Dermis blood vessel endothelial cell (primary cell): Measurements from ENCODE around the gene KCNS3. TPM values are rescaled to one million over a fixed set of nuclear protein-coding genes. Genes with fewer than 3 reads are reported as not detected.

Experiments used
- DNase-seq: peaks from one replicate; pipeline ENCODE4 v3.0.0; 2010
- total RNA-seq: library from RNA; depleted of rRNA; stranded (reverse); fragments of >200 nt; gene quantifications from 2 replicates; pipeline ENCODE4 v1.2.3, GENCODE V29; 2014

The KCNS3 gene, protein sequence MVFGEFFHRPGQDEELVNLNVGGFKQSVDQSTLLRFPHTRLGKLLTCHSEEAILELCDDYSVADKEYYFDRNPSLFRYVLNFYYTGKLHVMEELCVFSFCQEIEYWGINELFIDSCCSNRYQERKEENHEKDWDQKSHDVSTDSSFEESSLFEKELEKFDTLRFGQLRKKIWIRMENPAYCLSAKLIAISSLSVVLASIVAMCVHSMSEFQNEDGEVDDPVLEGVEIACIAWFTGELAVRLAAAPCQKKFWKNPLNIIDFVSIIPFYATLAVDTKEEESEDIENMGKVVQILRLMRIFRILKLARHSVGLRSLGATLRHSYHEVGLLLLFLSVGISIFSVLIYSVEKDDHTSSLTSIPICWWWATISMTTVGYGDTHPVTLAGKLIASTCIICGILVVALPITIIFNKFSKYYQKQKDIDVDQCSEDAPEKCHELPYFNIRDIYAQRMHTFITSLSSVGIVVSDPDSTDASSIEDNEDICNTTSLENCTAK
- 1.3 and 1.5 TPM in 2 replicates for total RNA-seq

DNA sequence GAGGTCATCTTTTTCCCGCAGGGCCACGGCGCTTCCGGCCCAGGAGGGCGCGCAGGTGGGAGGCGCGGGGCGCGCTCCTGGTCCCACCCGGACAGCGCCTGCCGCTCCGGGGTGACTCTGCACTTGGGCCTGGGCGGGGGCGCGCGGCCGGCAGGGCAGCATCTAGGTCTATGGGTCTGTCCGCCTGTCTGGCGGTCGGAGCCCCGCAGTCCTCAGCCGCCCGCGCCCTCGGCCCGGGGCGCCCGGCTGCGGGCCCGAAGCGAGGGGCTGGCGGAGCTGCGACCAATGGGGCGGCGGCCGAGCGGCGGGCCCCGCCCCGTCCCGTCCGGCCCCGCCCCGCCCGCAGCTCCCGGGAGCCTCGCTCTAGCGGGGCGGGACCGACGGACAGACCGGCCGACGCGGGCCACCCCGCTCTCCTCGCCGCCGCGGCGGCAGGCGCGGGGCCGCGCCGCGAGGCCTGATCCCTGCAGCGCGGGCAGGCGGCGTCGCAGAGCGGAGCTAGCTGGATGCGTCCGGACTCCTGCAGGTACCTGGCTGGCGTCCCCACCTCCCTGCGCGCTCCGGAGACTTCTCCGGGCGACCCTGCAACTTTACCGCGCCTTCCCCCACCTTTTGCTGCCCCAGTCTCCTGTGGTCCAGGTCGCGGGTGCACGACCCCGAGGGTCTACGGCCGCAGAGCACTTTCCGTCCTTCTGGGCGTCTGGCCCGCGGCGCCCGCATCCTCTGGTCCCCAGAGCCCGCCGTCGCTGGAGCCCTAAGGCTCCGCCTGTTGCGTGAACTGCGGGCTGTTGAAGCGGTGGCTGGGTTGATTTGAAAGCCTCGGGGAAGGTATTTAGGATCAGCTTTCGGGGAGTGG, at the start of gene KCNS3:
Gene KCNS3, plus strand, starts transcription at position 387 of the 856 bp plus-strand sequence. CDS start 52,342 bp downstream, outside the sequence.
- peak; percentile 21 for DNase-seq

DNA sequence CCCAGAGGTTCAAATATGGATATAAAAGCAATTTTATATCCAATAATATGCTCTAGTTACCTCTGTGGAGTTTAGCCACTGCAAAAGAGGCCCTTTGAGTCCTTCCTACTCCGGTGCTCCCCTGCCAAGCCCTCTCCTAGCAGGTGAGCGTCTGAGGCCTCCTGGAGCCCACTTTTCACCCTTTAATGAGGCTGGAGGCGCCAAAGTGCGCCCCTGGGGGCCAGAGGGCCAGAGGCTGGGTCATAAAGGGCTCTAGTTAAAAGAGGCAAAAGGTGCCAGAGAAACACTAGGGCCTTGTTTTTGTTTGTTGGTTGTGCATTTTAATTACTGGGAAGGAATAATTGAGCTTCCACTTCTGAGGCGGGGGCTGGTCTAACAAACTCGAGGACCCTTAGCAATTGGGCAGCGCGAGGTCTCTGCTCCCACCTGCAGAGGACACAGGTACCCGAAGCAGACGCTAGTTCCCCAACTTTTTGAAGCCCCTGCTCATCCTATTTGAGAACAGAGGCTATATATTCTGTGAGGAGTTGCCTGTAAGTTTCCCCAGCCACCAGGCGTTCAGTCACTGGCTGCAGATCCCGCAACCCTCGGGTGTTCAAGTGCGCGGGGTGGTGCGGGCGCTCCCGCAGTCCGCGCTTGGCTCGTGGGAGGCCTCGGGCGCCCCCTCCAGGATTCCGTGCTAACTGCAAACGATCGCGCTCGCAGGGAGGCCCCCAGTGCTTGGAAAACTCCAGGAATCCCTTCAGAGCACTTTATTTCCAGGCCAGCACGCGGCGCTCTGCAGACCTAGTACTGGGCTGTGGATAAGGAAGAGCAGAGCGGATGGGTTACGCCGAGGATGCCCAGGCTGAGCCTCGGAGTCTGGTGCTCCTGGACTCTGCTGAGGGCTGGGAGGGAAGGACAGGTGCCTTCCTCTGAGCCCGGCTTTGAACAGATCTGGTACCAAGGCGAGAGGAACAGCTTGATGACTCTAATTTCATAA, 48.1 kb upstream of the KCNS3 start:
- peak; percentile 91 for DNase-seq

DNA sequence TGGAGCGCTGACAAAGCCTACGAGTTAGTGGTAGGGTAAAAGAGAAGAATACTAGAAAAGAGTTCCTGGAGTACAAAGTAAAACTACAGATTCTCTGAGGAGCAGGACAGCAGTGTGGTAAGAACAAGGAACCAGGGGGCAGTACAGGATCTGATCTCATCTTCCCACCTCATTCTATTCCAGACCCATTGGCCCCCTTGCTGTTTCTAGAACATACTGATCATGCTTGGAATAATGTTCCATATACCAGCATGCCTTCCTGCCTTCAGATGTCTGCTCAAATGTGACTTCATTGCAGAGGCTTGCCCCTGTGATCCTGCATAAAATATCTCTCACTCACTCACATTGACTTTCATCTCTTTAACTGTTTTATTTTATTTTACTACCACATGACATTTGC, 43.0 kb upstream of the KCNS3 start:
- no peak for DNase-seq

DNA sequence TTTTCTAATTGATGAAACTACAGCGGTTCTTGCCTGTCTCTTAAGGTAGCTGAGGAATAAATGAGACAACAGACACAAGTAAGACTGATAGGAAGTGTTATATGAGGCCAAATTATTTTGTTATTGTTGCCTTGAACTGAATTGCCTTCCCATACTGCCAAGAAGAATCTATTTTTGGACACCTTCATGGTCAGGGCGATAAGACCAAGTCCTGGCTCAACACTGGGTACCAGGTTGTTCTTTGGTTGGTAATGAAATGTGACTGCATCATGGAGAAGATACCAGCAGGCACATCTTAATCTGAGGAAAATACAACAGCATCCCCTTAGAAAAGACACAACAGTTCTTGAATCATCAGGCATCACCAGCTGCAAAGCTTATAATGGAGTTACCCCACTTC, 38.5 kb upstream of the KCNS3 start:
- DNase-seq: no peak

DNA sequence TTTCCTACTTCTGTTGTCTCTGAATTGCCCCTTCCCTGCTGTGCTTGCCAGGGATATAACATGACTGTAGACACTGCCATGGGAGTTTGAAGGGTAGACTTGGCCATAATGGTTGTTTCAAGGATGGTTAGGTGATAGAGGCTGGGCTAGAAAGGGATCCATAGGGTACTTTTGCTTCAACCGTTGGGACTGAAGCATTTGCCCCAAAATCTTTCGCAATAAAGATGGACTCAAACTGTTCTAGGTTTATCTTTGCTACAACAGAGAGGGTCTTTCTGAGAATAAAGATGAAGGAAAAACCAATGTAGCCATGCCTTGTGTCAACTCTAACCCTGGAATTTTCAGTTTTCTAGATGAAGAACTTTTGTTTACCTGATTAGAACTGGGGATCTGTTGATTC, 35.0 kb upstream of the KCNS3 start:
- DNase-seq: no peak

DNA sequence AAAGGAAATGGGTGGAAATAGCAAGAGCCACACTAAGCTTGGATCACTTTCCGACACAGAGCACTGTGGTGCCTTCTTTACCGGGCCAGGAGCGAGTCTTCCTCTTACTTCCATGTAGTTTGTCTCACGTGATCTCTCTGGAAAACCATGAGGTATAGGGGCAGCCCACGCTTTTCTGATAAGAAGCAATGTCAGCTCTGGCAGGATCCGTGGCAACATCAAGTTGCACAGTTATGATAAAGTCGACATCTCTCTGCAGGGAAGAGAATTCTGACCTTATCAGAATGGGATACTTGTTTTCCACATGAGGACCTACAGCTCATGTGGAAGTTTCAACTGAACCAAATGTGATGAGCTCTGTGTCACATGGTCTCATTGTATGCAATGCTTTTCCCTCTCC, 32.7 kb upstream of the KCNS3 start:
- DNase-seq: no peak

DNA sequence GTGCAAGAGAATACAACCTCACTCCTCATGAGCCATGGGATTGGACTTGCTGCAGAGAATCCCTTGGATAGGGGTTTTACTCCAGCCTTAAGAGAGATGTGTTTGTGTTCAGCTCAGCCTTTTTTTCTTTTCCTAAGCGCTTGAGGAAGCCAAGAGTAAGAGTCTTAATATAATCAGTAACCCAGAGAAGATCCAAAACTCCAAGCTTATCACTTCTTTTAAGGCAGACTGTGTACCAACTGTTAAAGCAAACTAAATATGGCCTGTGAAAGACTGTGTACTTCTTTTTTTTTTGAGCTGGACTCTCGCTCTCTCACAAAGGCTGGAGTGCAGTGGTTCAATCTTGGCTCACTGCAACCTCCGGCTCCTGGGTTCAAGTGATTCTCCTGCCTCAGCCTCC, 31.8 kb upstream of the KCNS3 start:
- DNase-seq: no peak

DNA sequence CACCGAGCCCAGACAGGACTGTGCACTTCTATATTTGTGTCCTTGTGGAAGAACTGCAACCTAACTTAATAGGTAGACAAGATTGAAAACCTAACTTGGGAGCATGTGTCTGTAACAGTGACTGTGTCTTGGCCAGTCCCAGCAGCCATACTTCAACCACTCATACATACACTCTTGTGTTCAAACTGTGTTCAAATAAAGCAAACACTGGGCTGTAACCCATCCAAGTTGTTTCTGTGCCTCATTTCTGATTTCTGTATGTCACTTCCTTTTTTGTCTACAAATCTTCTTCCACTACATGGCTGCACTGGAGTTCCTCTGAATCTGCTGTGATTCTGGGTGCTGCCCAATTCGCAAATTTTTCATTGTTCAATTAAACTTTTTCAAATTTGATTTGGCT, 31.2 kb upstream of the KCNS3 start:
- no peak for DNase-seq

DNA sequence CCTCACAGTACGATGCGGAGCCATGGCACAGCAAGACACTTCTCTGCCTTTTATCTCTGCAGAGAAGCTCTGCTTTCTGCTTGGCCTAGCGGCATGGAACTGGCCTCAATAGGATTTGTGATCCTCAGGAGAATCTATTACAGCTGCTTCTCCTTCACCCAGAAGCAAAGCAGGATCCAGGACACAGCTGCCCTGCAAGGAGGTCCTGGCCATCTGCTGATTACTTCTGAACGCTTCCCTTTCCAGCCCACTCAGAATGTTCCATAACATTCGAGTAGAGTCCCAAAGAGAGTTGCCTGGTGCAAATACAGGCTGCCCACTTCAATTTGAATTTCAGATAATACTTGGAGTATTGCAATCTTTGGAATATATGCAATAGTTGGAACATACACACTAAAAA, 29.2 kb upstream of the KCNS3 start:
- DNase-seq: no peak

DNA sequence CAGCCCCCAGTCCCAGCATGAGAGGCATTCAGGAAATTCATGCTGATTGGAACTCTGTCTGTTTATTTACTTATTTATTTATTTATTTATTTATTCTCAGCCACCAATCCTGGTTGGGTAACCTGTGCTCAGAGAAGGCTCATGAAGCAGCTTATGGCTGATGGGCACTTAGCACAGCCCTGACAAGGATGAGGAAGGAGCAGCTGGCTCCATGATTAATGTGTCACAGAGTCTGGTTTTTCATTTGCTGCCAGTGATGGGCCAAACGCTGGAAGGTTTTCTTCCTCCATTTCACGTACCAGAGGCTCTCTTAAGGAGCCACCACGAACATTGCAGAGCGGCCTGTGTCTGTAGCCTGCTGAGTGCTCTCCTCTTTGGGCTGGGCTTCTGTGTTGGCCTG, 28.3 kb upstream of the KCNS3 start:
- no peak for DNase-seq

DNA sequence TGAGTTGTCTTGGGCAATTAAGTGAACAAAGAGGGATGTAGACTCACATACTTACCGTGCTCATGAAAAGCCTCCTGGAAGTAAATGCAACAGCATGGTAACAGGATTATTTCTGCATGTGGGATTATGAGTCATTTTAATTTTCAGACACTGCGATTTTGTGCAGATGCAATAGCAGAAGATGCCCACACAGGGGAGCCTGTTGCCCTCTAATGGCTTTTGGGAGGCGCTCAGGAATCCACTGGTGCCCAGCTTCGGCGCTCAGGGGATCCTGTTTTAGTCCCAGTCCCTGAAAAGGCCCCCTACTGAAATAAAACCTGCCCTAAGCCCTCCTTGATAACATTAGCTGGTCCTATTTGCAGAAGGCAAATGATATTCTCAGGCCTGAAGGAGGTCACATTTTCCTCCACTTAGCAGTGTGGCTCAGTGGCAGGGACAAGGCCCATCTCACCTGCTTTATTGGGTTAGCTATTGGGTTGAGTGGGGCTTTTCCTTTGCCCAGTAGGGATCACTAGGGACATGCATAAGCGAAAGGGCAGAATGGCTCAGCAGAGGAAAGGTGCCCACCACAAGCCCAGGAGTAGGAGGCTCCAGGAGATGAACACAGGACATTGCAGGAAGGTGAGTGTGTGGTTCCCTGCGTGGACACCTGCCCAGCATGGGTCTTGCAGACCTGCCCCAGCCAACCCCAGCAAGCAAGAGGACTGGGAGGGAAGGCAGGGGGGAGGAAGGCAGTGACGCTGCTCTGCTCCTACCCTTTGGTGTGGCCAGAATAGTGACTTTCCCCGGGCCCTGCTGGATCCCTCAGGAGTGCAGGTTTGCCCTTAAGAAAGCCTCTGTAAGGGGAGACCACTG, 26.5 kb upstream of the KCNS3 start:
- peak; percentile 71 for DNase-seq

DNA sequence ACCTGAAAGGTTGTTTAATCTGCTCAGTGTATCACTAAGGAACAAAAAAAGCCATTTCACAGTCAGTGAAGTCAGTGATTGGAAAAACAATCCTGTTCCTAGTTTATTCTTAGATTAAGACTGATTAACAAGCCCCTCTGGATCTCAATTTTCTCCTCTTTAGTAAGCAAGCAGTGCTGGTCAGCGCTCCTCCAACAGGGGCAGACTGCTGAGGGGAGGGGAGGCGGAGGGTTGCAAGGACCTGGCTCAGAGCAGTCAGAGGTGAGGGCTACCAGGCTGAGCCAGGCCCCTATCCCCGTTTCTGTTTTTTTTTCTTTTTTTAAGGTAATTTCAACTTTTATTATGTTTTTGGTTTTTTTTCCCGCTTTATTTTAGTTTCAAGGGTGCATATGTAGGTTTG, 24.7 kb upstream of the KCNS3 start:
- DNase-seq: no peak

DNA sequence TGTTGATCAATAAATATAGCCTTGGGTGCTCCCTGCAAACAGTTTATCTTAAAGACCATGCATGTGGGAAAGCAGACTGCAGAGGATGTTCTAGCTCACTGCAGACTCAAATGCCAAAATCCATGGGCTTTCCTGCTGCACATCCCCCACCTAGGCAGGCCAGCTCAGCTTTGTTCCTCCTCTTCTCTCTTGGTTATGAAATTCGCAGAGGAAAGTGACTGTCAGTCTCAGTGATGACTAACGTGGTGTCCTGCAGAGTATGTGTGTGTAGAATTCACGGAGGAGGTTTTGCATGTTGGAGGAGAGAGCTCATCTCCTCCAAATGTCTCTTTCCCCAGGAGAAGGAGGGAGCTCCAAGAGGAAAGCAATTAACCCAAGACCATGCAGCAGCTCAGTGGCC, 21.4 kb upstream of the KCNS3 start:
- DNase-seq: no peak

DNA sequence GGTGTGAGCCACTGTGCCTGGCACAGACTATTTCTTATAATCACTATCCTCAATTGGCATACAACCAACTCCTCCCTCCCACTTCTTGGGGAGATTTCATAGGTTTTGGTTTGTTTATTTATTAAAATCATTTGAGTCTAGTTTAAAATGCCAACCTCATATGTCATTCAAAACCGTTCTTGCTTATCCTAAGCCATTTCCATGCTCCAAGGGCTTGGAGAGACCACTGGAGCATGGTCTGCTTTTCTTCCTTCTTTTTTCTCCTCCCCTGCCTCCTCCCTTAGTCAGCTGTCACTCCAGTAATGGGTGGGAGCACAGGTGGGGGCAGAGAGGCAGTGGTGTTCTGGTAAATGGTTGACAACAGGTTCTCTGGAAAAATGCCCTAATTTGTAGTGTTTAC, 20.4 kb upstream of the KCNS3 start:
- no peak for DNase-seq

DNA sequence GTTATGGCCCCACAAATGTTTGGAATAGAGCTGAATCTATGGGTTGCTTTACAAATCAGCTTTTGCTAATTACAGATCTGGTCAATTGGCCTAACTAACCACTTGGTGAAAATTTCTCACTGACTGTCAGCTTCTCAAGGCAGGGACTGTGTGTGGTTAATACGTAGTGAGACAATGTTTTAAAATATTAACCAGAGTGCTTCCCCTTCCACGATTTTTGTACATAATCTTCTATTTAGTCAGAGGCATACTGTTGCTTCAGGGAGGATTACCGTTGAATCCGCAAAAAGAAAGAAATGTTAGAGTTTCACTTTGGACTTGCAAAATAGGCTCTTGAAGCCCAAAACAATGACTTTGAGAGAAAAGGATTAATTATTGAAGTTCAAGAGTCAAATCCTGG, 14.9 kb upstream of the KCNS3 start:
- no peak for DNase-seq

DNA sequence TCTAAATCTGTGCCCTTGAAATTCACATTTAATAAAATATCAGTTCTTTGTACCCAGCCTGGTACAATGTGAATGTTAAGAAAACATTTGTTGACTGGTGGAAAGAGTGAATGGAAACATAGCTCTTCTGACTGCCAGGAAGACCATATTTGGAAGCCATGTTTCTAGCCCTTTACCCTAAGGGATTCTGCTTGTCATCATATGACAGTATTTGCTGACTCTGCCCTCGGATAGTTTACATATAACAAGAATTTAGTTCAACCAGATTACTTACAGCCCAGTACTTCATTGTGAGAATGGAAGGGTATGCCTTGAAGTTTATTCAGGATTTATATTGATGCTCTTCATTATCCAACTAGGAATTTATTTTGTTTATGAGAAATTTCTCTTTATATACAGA, 13.8 kb upstream of the KCNS3 start:
- no peak for DNase-seq

DNA sequence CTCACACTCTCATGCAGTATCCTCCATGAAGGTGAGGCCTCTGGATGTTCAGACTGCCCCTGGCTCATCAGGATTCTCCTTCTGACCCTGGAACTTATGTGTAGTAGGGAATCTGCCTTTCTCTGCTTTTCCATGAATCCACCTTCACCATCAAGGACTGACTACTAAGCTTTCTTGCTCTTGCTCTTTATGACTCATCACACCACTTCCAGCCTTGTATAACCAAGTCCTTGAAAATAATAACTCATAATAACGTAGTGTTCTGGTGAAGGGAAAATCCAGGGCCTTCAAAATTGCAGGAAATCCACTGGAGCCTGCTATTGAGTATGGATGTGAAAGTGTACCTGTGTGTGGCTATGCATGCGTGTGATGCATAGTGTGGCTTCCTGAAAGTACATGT, 11.3 kb upstream of the KCNS3 start:
- no peak for DNase-seq

DNA sequence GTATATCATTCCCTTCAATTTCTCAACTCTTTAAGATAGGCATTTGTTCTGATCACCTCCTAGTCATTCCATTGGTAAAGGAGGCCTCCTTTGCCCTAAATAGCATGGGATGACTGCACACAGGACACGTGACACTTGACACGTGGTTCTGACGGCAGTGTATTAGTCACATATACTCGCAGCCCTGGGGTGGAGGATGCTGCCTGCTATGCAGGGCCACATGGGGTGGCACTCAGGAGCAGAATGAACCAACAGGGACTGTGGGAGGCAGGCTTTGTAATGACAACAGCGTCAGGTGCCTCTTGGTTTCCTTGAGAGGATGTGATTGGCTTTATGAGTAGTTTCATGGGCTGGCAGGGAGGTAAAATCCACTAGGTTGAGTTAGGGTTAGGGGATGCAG, 9.3 kb upstream of the KCNS3 start:
- no peak for DNase-seq

DNA sequence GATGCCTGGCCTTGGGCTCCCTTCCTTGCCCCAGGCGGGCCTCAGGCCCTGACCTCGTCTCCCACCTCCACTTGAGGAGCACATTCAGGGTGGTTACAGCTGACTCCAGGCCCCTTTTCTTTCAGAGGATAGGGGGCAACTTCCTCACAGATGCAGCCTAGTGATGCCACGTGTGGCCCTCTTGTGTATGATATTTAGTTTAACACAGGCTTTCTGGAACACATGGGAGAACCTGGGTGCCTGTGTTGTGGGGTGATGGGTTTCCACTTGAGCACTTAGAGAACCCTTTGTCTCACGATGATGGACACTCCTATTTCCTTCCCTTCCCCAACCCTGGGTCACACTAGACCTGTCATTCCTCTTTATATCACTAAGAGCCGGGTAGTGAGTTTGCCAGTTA, 6.8 kb upstream of the KCNS3 start:
- no peak for DNase-seq

DNA sequence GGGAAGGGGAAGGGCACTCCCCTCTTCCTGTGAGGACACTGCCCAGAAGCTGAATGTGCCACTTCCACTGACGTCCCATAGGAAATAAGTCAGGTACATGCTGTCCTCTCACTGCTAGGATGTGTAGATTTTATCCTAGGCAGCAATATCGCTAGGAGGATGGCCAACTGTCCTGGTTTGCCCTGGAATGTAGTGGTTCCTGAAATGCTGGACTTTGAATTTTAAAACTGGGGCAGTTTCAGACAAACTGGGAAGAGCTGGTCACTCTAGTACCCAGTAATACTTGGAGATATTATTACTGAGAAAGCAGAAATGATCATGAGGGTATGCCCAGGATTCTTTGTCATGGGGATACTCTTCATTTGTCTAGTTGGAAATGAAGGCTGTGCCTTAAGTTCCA, 5.4 kb upstream of the KCNS3 start:
- DNase-seq: no peak

DNA sequence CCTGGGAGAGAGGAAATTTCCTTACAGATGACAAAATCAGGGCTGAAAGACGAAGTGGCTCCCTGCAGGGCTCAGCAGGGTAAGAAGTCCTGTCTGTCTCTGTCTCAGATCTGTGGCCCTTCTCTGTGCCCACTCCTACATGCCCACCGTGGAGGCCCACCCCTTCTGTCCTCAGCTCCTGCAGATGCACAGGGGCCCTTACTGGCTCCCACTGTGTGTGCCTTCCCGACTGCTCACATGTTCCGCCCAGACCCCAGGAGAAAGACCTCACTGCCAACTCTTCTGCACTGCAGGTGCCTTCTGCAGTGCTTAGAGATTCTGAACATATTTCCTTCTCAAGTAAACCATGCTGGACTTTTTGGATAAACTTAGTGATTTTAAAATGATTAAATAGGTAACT, 1.9 kb upstream of the KCNS3 start:
- DNase-seq: no peak

DNA sequence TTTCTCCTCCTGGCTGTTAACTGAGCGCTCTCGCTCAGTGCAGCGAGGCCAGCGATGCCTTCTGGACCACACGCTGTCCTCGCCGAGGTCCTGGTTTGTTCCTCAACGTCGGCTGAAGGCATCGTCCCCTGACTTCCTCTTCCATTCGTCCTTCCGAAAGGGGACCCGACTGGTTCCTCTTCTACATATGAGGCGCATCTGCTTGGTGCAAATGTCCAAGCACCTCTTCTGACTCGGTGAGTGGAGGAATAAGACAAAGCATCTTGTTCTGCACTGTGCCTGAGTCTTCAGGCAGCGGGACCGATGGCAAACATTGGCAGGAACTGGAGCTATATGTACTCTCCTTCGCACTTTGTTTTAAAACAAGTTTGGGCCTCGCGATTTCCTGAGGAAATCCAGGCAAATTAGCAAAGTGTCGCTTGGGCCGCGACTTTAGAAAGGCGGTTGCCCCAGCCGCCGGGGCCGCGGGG, 621 bp upstream of the KCNS3 start:
- peak; percentile 13 for DNase-seq
